ENCODE data around the gene VEZF1. TPM values are rescaled to one million over a fixed set of nuclear protein-coding genes. Genes with fewer than 3 reads are reported as not detected.
A peak's percentile ranks its signal among the peaks of the same experiment; 100 is the strongest.

VEZF1 gene
- total and polyA plus RNA-seq, 2 of the 4 experiments (the other 2 are of a cell fraction) = 21.1 to 42.1 TPM

- no peak overlapping the region for H3K56ac ChIP-seq (ENCODE audit: extremely low read depth, insufficient read depth, low read length)
- no peak overlapping the region for H2BK120ac ChIP-seq (ENCODE audit: low read depth, low read length)
- H3K4ac ChIP-seq (ENCODE audit: low read depth, low read length) = no peak overlapping the region
- peak overlapping the region; percentile 61 for H2AK5ac ChIP-seq (ENCODE audit: low read depth, low read length)
- no peak overlapping the region for H2AK9ac ChIP-seq (replicated peaks; ENCODE audit: low read depth, low read length, poor library complexity)
- H3K4me2 ChIP-seq (ENCODE audit: low read depth, low read length) = no peak overlapping the region
- H3K18ac ChIP-seq (ENCODE audit: low read depth, low read length) = no peak overlapping the region; the same call in 1 of the 2 replicates
- peaks cover 30% of the 10 kb centered on the region for H3K4me1 ChIP-seq (ENCODE audit: control insufficient read depth, insufficient read depth, low read length)
- H3K4me3 ChIP-seq (ENCODE audit: insufficient read depth, low read depth, low read length) = no peak overlapping the region
- ChIA-PET POLR2A (ENCODE audit: unreplicated experiment) (interaction anchor here (0.6 to 0.9 kb wide), 2 partner anchors 9 to 10 kb away, joined by 4 to 5 read pairs; no protein-coding TSS in a partner anchor), CTCF (no interaction called here)
- H4K91ac ChIP-seq (ENCODE audit: insufficient read depth, low read depth, low read length) = no peak overlapping the region
- dilution Hi-C loops (cut with HindIII; ENCODE audit: low sequenced_read_pairs, unreplicated experiment) = no loop called here
- peaks cover 33% of the 10 kb centered on the region for H3K9me1 ChIP-seq (ENCODE audit: insufficient read depth, low read length)
- peak overlapping the region; percentile 55; the same call in 1 of the 2 replicates for H4K5ac ChIP-seq (ENCODE audit: low read depth, low read length)
- H3K27me3 ChIP-seq (ENCODE audit: control insufficient read depth, insufficient read depth, low read length) = no peaks in the 10 kb centered on the region
- 0 out of 4 replicates have a peak overlapping the region, but pooled peaks of 1 of the 2 experiments have one; percentile 12 for H4K8ac ChIP-seq (ENCODE audit: low read depth in 2 of 2, low read length in 2 of 2)
- WGBS, 2 experiments (ENCODE audit: extremely low coverage in 2 of 2, insufficient read length in 1 of 2) = 51% methylated on average over 4 of the region's 7 CpGs; no CpG with 5 or more reads in 1 of the 2 experiments
- no peak overlapping the region; the same call in 1 of the 2 replicates for H2BK20ac ChIP-seq (ENCODE audit: low read depth, low read length)
- peaks cover 48% of the 10 kb centered on the region for H4K20me1 ChIP-seq (ENCODE audit: insufficient read depth, low read length)
- H3K9me3 ChIP-seq (ENCODE audit: control insufficient read depth, insufficient read depth, low read length) = no peaks in the 10 kb centered on the region
- no peak overlapping the region for H2AFZ ChIP-seq (replicated peaks; ENCODE audit: low read length, poor library complexity)
- H3K23ac ChIP-seq (ENCODE audit: low read depth, low read length) = no peak overlapping the region; the same call in 1 of the 2 replicates
- no peak overlapping the region for H2BK15ac ChIP-seq (ENCODE audit: low read depth, low read length)
- no peak overlapping the region for H2BK5ac ChIP-seq (ENCODE audit: low read depth, low read length, poor library complexity, severe bottlenecking)
- DNase-seq (no peak), ATAC-seq (ENCODE audit: low read depth) (no peak)
- in situ Hi-C loops (cut with MboI; ENCODE audit: low sequenced_read_pairs) = no loop called here
- H3K79me1 ChIP-seq (ENCODE audit: low read depth in 1 of 2, low read length in 2 of 2) = peaks cover 42 to 79% of the 10 kb centered on the region in 2 experiments
- TF ChIP-seq NFE2L2 (IDR thresholded peaks at IDR 0.05; ENCODE audit: low read depth, low read length) (no peak), RCOR1 (IDR thresholded peaks at IDR 0.05; ENCODE audit: insufficient replicate concordance, low read length) (no peak), MXI1 (IDR thresholded peaks at IDR 0.05; ENCODE audit: borderline replicate concordance, low read depth, low read length) (no peak), CHD1 (IDR thresholded peaks at IDR 0.05; ENCODE audit: low read depth, low read length) (no peak), BHLHE40 (IDR thresholded peaks at IDR 0.05; ENCODE audit: low read depth, low read length) (no peak), FOS (IDR thresholded peaks at IDR 0.05; ENCODE audit: low read depth, low read length) (no peak), MAFK (IDR thresholded peaks at IDR 0.05; ENCODE audit: low read depth, low read length) (no peak), RFX5 (IDR thresholded peaks at IDR 0.05; ENCODE audit: low read depth, low read length) (no peak)
- no TSS peak for BruUV-seq (replicated peaks)
- 0 out of 2 replicates have a peak overlapping the region, but pooled peaks have one; percentile 60 for H3K14ac ChIP-seq (replicated peaks; ENCODE audit: low read depth, low read length)
- no peaks in the 10 kb centered on the region for H3K36me3 ChIP-seq (ENCODE audit: control insufficient read depth, insufficient read depth, low read length)
- no peak overlapping the region for H3K27ac ChIP-seq (ENCODE audit: insufficient read depth, low read length)
- intact Hi-C loops (cut with micrococcal nuclease) = no loop called here
- no peak overlapping the region for H3K9ac ChIP-seq (ENCODE audit: low read depth, low read length)
Observed at GRCh38 chr17:57938061-57938502, 50.0 kb downstream of the VEZF1 start.
